HG03439 (cell line): Measurements from ENCODE around the gene TMEM161A.

Experiments
- ATAC-seq: cut with Tn5 transposase; IDR thresholded peaks from one replicate; pipeline ENCODE4 v1.9.1; 2021; ENCODE audit warnings: mild to moderate bottlenecking, moderate library complexity; ENCODE audit not compliant: unreplicated experiment

TMEM161A gene

DNA sequence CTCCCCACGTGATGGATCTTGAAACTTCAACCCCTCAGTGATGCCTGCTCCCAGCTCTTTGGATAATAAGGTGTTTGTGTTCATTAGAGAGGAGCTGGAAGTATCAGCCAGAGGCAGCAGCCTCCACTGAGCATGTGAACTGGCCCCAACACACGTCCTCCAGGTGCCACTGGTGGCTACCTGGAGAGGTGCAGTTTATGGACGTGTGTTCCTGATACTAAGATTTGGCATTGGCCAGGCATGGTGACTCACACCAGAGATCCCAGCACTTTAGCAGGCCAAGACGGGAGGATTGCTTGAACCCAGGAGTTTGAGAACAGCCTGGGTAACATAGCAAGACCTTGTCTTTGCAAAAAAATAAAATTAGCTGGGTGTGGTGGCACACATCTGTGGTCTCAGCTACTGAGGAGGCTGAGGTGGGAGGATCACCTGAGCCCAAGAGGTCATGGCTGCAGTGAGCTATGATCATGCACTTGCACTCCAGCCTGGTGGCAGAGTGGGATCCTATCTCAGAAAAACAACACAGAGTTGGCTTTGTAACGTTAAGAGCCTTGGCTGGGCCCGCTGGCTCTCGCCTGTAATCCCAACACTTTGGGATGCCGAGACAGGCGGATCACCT is 40.1 kb downstream of the TMEM161A start:
- no peak for ATAC-seq

DNA sequence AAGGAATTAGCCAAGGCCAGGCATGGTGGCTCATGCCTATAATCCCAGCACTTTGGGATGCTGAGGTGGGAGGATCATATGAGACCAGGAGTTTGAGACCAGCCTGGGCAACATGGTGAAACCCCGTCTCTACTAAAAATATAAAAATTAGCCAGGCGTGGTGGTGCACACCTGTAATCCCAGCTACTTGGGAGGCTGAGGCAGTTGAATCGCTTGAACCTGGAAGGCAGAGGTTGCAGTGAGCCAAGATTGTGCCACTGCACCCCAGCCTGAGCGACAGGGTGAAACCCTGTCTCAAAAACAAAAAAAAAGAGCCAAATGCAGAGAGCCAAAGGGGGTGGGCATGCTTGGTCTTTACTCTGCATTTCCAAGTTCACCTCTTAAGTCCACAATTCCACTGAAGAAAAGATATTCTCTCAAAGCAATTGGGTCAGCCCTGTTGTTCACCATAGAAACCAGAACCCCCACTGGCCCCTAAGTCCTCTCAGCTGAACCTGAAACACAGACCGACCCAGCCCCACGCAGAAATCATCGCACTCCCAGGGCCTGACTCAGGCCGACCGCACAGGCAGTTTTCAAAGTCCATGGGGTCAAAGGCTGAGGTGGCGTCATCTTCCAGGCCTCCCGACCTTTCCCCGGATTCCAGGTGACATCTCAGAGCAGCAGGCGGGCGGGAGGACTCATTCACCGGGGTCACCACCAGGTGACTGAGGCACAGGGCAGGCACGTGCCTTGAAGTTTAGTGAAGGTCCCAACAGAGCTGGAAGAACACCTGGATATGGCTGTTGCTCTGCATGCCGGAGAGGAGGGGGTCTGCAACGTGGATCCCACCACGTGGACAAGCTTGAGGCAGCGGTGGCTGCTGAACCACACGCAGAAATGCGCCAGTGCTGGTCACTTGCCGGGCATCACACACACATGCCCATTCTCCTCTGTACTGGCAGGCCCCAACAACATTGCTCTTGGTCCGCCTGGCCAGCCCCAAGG is 41.3 kb downstream of the TMEM161A start:
- ATAC-seq, result no peak

DNA sequence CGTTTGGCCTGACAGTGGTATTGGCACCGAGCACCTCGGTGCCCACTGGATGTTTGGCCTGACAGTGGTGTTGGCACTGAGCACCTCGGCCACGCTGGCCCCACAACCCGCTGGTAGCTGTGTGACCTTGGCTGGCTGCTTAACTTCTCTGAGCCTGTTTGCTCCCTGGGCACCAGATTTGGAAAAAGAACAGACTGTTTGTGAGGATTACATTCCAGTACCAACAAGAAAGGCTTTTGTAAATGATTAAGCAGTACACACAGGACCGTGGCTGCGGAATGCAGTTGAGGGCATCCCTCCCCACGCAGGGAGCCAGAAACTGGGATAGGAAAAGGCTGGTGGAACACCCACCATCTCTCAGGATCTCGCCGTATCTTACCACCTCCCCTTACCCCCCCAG is 42.6 kb downstream of the TMEM161A start:
- ATAC-seq, result no peak

DNA sequence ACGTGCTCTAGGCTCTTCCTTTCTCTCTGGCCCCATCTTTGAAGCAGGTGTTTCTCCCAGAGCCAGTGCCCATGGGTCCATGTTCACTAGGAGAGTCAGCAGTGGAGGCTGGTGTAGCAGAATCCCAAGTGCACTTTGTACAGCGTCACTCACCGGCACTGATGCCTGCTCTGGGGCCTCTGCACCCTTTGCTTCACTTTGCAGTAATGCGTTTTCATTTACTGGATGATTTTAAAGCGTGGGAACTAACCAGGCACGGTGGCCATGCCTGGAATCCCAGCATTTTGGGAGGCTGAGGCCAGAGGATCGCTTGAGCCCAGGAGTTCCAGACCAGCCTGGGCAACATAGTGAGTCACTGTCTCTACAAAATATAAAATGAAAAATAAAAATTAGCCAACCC is 43.8 kb downstream of the TMEM161A start:
- no peak for ATAC-seq

DNA sequence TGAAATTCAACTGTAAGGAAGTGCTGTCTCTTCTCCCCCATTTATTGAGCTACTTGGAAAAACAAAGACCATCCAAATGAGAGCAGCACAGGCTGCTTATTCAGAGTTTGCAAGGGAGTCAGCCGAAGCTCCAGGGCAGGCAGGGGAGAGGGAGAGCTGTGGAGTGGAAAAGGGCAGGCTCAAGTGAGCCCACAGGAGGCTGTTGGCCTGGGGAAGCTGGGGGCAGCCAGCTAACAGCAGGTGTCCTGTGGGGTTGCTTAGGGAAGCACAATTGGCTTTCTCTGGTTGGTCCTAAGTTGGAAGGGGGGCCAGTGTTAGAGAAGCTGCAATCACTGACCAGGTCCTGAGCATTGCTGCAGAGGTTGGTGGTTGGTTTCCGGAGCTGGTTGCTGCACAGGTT is 50.6 kb downstream of the TMEM161A start:
- ATAC-seq, result no peak

DNA sequence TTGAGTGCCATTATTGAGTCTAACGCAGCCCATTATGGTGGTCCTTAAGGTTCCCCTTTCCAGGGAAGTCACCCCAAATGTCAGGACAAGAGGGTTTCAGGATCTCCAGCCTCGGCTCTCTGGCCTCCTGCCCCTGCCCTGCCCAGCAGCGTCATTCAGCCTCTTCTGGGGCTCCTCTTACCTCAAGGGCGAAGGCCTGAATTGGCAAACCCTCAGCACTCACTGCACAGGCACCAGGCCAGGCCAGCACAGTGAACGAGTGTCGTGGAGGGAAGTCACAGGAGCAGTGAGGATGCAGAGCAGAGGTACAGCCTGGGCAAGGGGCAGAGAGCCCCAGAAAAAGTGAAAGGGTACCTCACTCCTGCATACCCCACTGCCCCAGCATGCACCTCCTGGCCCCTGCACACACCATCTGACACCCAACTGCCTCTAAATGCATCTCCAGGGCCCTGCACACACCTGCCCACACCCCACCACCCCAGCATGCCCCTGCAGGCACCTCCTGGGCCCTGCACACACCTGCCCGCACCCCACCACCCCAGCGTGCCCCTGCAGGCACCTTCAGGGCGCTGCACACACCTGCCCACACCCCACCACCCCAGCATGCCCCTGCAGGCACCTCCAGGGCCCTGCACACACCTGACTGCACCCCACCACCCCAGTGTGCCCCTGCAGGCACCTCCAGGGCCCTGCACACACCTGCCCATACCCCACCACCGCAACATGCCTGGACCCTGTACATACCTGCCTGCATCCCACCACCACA is 54.7 kb downstream of the TMEM161A start:
- no peak for ATAC-seq

DNA sequence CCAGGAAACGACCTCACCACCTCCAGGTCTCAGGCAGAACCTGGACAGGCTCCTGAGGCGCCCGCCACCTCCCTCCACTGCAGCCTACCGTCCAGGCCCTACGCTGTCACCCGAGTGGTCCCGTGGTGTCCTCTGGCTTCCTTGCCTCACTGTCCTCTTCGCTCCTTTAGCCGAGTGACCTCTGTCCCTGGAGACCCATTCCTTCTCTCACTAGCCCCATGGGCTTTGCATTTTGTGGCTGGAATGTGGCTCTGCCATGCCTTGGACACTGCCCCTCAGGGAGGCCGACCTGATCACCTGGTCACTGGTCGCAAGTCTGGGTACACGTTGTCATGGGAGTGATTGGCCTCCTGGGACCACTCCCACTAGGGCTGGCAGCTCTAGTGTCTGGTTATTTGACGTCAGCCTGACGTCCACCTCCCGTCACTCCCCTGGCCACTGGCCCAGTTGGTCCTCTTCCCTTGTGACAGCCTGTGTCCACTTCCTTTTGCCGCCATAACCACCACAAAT is 56.6 kb downstream of the TMEM161A start:
- ATAC-seq, result no peak

DNA sequence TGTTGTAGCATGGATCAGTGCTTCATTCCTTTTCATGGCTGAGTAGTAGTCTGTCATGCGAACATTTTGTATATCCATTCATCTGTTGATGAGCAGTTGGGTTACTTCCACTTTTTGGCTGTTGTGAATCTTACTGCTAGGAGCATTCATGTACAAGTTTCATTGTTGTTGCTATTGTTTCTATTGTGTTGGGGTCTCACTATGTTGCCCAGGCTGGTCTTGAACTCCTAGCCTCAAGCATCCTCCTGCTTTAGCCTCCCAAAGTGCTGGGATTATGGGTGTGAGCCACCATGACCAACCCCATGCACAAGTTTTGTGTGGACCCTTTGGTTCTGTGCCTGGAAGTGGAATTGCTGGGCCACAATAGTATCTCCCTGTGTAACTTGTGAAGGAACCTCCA is 58.7 kb downstream of the TMEM161A start:
- ATAC-seq, result no peak

DNA sequence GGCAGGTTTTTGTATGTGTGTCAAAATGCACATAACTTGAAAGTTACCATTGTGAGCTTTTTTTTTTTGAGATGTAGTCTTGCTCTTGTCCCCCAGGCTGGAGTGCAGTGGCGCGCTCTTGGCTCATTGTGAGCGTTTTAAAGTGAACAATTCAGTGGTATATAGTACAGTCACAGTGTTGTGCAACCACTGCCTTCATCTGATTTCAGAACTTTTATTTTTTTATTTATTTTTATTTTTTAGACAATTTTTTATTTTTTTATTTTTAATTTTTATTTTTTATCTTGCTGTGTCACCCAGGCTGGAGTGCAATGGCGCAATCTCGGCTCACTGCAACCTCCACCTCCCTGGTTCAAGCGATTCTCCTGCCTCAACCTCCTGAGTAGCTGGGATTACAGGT is 59.5 kb downstream of the TMEM161A start:
- no peak for ATAC-seq

DNA sequence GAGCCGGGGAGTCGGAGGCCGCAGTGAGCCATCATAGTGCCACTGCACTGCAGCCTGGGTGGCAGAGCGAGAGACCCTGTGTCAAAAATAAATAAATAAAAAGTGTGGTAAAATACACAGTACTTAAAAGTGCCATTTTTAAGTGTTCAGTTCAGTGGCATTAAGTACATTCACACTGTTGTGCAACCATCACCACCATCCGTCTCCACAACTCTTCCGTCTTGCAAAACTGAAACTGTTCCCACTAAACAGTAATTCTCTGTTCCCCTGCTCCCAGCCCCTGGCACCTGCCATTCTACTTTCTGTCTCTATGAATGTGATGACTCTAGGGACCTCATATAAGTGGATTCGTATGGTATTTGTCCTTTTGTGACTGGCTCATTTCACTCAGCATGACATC is 61.2 kb downstream of the TMEM161A start:
- ATAC-seq, result no peak

DNA sequence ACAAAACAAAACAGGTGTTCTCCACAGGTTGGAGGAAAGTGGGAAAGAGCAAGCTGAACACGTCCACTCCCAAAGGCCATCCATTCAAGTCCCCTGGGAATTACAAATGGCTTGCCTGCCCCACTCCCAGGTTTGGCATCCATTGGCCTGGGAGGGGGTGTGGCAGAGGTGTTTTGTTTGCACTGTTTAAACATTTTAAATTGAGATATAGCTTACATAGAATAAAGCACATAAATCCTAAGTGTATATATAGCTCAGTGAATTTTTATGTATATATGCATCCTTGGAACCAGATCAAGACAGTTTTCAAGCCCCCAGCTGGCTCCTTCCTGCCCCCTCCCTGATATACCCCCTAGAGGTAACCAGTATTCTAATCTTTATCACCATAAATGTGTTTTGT is 61.8 kb downstream of the TMEM161A start:
- no peak for ATAC-seq

DNA sequence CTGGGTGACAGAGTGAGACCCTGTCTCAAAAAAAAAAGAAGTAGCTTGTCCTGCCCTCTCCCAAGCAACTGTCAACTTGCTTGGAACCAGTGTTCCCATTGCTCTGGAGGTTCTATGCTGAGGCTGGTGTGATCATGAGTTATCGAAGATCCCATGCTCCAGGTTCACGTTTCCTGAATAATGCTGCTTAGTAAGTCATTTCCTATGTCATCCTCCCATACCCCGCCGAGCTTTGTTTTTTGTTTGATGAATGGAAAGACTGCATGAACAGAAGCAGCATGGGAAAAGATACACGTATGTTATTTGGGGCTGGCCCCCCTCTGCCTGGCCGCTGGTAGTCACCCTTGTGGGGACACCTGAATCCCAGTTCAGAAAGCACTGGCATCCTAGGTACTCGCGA is 63.2 kb downstream of the TMEM161A start:
- ATAC-seq, result no peak

DNA sequence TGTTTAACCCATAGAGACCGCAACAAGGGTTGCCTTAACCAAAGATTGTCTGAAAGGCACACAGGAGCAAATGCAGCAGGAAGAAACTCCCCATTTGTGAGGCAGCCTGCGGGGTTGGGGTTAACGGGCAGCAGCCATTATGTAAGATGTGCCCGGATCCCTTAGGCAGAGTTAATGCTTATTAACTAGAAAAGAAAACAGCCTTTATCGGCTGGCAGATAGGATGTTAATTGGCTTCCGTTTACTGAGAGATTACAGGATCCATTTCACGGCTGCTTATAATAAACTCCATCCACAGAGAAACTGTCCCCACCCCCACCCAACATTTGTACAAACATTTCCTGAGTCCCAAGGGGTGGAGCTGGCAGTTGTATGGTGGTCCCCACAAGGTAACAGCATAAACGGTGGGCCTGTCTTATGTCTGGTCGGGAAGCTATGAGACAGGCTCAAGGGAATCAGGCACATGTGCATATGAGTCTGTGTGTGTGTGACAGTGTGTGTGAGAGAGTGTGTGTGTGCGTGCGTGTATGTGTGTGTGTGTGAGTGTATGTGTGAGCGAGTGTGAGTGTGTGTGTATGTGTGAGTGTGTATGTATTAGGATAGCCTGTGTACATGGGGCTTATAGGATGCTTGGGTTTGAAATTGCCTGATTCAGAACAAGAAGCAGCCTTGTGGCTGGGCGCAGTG is 63.9 kb downstream of the TMEM161A start:
- no peak for ATAC-seq

DNA sequence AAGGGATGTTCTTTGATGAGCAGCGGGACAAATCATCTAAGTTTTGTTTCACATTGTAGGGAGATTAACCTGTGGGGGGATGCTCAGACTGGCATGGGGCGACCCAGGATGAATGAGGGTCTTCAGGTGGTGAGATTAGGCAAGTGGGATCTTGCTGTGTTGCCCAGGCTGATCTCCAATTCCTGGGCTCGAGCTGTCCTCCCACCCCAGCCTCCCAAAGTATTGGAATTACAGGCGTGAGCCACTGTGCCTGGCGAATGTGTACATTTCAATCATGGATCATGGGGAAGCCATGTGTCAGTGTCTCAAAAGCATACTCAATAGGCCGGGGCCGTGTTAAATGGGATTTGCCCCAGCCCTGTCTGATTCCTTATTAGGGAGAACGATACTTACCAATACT is 66.4 kb downstream of the TMEM161A start:
- ATAC-seq, result no peak
